HepG2 (cell line): ENCODE data around the gene ATP13A3. TPM values are rescaled to one million over a fixed set of nuclear protein-coding genes. Genes with fewer than 3 reads are reported as not detected.
A peak's percentile ranks its signal among the peaks of the same experiment; 100 is the strongest.

Source experiments
- EHMT2 ChIP-seq: fragments of 200-600 bp; sonication (generic); IDR thresholded peaks from 2 replicates; pipeline ENCODE4 v1.7.0; 2017; ENCODE audit warnings: antibody characterized with exemption, low read depth, low read length, borderline replicate concordance
- LCORL ChIP-seq, 2 experiments: fragments of 450-650 bp in 1 of 2; sonication (generic) in 1 of 2; formaldehyde crosslinking in 1 of 2; IDR thresholded peaks; 2 replicates each; pipeline versions ENCODE4 v1.5.0 to v1.6.1; 2017 to 2020; ENCODE audit warnings: antibody characterized with exemption in 1 of 2, missing genetic modification reagents in 1 of 2
- THYN1 ChIP-seq: sonication (generic); formaldehyde crosslinking; IDR thresholded peaks from 2 replicates; pipeline ENCODE4 v1.8.1; 2023; ENCODE audit warnings: low read depth, mild to moderate bottlenecking, moderate library complexity, missing genetic modification reagents, borderline replicate concordance
- YEATS2 ChIP-seq: sonication (generic); formaldehyde crosslinking; IDR thresholded peaks from 2 replicates; pipeline ENCODE4 v1.4.0; 2020; ENCODE audit warnings: missing genetic modification reagents, borderline replicate concordance
- ZNF772 ChIP-seq: sonication (generic); formaldehyde crosslinking; IDR thresholded peaks from 2 replicates; pipeline ENCODE4 v1.5.0; 2020; ENCODE audit warnings: mild to moderate bottlenecking, missing genetic modification reagents
- ZNF878 ChIP-seq: sonication (generic); formaldehyde crosslinking; IDR thresholded peaks from 2 replicates; pipeline ENCODE4 v1.8.1; 2023; ENCODE audit warnings: mild to moderate bottlenecking, missing genetic modification reagents, moderate library complexity
- polyA plus RNA-seq, 8 experiments: library from polyadenylated mRNA; depleted of rRNA in 3 of 8; stranded (reverse) in 7 of 8; unstranded in 1 of 8; fragments of >200 nt; fragmentation: Illumina TruSeq in 4 of 8; extraction: Trizol in 4 of 8; gene quantifications; 2 replicates each; pipeline versions ENCODE4 v1.2.1 to v1.2.3, GENCODE V29; 2011 to 2016; ENCODE audit warnings: low read depth in 4 of 8, missing spikeins in 1 of 8, mixed read lengths in 1 of 8; ENCODE audit not compliant: insufficient read depth in 1 of 8
- total RNA-seq, 5 experiments: library from RNA; depleted of rRNA; stranded (reverse); fragments of >200 nt; fragmentation: Illumina TruSeq; extraction: Trizol; gene quantifications; 2 replicates each; pipeline ENCODE4 v1.2.3, GENCODE V29; 2016; ENCODE audit warnings: low read depth in 1 of 5
- TF ChIP-seq, protein P1 (sequence below): IDR thresholded peaks from 2 replicates; pipeline ENCODE4 v1.4.0; 2020; ENCODE audit warnings: mild to moderate bottlenecking, missing genetic modification reagents
- TF ChIP-seq, protein P2 (sequence below): sonication (generic); formaldehyde crosslinking; IDR thresholded peaks from 2 replicates; pipeline ENCODE4 v1.5.1; 2020; ENCODE audit warnings: mild to moderate bottlenecking, moderate library complexity, missing genetic modification reagents
- TF ChIP-seq, protein P3 (sequence below): sonication (generic); formaldehyde crosslinking; IDR thresholded peaks from 2 replicates; pipeline ENCODE4 v1.5.0; 2020; ENCODE audit warnings: mild to moderate bottlenecking, missing genetic modification reagents, moderate library complexity
- TF ChIP-seq, protein P4 (sequence below): IDR thresholded peaks from 2 replicates; pipeline ENCODE4 v1.6.1; 2016
- TF ChIP-seq, protein P5 (sequence below): sonication (generic); formaldehyde crosslinking; IDR thresholded peaks from 2 replicates; pipeline ENCODE4 v1.9.0; 2021; ENCODE audit warnings: mild to moderate bottlenecking, missing genetic modification reagents

ATP13A3 gene
- total and polyA plus RNA-seq, 2 of the 13 experiments (the other 11 are each of a cell fraction or from before 2014, with no cell fraction given): 44.9 to 80.8 TPM

DNA sequence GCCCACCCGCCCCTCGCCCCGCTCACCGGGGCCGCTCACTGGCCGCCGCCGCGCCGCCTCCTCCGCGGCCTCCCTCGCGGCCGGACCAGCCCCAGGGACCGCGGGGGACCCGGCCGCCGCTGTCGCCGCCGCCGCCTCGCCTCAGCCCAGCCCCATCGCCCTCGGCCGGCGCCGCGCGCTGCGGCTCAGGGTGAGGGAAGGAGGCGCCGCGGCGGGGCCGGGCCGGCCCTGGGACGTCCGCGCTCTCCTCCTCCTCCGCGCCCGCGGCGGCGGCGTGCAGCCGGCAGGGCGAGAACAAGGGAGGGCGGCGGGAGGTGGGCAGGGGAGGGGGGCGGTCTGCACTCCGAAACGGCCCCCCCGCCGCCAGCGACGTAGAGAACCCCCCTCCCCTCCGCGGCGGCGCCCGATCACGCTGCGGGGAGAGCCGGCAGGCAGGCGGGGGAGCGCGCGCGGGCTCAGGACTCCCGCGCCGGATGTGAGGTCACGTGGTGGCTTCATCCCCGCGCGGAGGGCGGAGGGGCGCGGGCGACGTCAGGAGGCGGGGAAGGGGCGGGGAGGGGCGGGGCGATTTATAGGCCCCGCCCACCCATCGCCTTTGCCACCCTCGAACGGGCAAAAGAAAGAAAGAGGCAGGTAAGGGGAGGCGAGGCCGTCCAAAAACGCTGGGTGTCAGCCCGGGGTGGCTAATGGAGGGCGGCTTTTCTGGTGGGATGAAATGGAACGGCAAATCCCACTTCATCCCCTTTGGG lies at the start of gene ATP13A3 (continued):
- TF ChIP-seq, protein P1, sequence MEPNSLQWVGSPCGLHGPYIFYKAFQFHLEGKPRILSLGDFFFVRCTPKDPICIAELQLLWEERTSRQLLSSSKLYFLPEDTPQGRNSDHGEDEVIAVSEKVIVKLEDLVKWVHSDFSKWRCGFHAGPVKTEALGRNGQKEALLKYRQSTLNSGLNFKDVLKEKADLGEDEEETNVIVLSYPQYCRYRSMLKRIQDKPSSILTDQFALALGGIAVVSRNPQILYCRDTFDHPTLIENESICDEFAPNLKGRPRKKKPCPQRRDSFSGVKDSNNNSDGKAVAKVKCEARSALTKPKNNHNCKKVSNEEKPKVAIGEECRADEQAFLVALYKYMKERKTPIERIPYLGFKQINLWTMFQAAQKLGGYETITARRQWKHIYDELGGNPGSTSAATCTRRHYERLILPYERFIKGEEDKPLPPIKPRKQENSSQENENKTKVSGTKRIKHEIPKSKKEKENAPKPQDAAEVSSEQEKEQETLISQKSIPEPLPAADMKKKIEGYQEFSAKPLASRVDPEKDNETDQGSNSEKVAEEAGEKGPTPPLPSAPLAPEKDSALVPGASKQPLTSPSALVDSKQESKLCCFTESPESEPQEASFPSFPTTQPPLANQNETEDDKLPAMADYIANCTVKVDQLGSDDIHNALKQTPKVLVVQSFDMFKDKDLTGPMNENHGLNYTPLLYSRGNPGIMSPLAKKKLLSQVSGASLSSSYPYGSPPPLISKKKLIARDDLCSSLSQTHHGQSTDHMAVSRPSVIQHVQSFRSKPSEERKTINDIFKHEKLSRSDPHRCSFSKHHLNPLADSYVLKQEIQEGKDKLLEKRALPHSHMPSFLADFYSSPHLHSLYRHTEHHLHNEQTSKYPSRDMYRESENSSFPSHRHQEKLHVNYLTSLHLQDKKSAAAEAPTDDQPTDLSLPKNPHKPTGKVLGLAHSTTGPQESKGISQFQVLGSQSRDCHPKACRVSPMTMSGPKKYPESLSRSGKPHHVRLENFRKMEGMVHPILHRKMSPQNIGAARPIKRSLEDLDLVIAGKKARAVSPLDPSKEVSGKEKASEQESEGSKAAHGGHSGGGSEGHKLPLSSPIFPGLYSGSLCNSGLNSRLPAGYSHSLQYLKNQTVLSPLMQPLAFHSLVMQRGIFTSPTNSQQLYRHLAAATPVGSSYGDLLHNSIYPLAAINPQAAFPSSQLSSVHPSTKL: peak; percentile 54
- TF ChIP-seq ZNF878 (CRISPR knock-in tag): no peak
- no peak for TF ChIP-seq EHMT2
- TF ChIP-seq, protein P2, sequence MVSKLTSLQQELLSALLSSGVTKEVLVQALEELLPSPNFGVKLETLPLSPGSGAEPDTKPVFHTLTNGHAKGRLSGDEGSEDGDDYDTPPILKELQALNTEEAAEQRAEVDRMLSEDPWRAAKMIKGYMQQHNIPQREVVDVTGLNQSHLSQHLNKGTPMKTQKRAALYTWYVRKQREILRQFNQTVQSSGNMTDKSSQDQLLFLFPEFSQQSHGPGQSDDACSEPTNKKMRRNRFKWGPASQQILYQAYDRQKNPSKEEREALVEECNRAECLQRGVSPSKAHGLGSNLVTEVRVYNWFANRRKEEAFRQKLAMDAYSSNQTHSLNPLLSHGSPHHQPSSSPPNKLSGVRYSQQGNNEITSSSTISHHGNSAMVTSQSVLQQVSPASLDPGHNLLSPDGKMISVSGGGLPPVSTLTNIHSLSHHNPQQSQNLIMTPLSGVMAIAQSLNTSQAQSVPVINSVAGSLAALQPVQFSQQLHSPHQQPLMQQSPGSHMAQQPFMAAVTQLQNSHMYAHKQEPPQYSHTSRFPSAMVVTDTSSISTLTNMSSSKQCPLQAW: peak; percentile 41; the same call in 1 of the 2 replicates
- TF ChIP-seq, protein P3, sequence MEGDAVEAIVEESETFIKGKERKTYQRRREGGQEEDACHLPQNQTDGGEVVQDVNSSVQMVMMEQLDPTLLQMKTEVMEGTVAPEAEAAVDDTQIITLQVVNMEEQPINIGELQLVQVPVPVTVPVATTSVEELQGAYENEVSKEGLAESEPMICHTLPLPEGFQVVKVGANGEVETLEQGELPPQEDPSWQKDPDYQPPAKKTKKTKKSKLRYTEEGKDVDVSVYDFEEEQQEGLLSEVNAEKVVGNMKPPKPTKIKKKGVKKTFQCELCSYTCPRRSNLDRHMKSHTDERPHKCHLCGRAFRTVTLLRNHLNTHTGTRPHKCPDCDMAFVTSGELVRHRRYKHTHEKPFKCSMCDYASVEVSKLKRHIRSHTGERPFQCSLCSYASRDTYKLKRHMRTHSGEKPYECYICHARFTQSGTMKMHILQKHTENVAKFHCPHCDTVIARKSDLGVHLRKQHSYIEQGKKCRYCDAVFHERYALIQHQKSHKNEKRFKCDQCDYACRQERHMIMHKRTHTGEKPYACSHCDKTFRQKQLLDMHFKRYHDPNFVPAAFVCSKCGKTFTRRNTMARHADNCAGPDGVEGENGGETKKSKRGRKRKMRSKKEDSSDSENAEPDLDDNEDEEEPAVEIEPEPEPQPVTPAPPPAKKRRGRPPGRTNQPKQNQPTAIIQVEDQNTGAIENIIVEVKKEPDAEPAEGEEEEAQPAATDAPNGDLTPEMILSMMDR (CRISPR knock-in tag): peak; percentile 5; the same call in 1 of the 2 replicates
- TF ChIP-seq, protein P4, sequence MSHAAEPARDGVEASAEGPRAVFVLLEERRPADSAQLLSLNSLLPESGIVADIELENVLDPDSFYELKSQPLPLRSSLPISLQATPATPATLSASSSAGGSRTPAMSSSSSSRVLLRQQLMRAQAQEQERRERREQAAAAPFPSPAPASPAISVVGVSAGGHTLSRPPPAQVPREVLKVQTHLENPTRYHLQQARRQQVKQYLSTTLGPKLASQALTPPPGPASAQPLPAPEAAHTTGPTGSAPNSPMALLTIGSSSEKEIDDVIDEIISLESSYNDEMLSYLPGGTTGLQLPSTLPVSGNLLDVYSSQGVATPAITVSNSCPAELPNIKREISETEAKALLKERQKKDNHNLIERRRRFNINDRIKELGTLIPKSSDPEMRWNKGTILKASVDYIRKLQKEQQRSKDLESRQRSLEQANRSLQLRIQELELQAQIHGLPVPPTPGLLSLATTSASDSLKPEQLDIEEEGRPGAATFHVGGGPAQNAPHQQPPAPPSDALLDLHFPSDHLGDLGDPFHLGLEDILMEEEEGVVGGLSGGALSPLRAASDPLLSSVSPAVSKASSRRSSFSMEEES: peak; percentile 51; the same call in 1 of the 2 replicates
- peak; percentile 28; the same call in 1 of the 2 replicates for TF ChIP-seq YEATS2 (CRISPR knock-in tag)
- TF ChIP-seq, protein P5, sequence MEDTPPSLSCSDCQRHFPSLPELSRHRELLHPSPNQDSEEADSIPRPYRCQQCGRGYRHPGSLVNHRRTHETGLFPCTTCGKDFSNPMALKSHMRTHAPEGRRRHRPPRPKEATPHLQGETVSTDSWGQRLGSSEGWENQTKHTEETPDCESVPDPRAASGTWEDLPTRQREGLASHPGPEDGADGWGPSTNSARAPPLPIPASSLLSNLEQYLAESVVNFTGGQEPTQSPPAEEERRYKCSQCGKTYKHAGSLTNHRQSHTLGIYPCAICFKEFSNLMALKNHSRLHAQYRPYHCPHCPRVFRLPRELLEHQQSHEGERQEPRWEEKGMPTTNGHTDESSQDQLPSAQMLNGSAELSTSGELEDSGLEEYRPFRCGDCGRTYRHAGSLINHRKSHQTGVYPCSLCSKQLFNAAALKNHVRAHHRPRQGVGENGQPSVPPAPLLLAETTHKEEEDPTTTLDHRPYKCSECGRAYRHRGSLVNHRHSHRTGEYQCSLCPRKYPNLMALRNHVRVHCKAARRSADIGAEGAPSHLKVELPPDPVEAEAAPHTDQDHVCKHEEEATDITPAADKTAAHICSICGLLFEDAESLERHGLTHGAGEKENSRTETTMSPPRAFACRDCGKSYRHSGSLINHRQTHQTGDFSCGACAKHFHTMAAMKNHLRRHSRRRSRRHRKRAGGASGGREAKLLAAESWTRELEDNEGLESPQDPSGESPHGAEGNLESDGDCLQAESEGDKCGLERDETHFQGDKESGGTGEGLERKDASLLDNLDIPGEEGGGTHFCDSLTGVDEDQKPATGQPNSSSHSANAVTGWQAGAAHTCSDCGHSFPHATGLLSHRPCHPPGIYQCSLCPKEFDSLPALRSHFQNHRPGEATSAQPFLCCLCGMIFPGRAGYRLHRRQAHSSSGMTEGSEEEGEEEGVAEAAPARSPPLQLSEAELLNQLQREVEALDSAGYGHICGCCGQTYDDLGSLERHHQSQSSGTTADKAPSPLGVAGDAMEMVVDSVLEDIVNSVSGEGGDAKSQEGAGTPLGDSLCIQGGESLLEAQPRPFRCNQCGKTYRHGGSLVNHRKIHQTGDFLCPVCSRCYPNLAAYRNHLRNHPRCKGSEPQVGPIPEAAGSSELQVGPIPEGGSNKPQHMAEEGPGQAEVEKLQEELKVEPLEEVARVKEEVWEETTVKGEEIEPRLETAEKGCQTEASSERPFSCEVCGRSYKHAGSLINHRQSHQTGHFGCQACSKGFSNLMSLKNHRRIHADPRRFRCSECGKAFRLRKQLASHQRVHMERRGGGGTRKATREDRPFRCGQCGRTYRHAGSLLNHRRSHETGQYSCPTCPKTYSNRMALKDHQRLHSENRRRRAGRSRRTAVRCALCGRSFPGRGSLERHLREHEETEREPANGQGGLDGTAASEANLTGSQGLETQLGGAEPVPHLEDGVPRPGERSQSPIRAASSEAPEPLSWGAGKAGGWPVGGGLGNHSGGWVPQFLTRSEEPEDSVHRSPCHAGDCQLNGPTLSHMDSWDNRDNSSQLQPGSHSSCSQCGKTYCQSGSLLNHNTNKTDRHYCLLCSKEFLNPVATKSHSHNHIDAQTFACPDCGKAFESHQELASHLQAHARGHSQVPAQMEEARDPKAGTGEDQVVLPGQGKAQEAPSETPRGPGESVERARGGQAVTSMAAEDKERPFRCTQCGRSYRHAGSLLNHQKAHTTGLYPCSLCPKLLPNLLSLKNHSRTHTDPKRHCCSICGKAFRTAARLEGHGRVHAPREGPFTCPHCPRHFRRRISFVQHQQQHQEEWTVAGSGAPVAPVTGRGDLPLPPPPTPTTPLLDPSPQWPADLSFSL (CRISPR knock-in tag): no peak
- TF ChIP-seq ZNF772 (CRISPR knock-in tag): 0 out of 2 replicates have a peak, but pooled peaks have one; percentile 12
- no peak for TF ChIP-seq LCORL (IDR thresholded peaks at IDR 0.05)
- TF ChIP-seq LCORL (CRISPR knock-in tag; IDR thresholded peaks at IDR 0.05): no peak
- TF ChIP-seq THYN1 (CRISPR knock-in tag): no peak
